ENCODE results near the gene IRF9. TPM values are rescaled to one million over a fixed set of nuclear protein-coding genes. Genes with fewer than 3 reads are reported as not detected.

IRF9 gene
- total and polyA plus RNA-seq, 2 of the 13 experiments (the other 11 are each of a cell fraction or from before 2014, with no cell fraction given), result 14.9 to 49.7 TPM

DNA sequence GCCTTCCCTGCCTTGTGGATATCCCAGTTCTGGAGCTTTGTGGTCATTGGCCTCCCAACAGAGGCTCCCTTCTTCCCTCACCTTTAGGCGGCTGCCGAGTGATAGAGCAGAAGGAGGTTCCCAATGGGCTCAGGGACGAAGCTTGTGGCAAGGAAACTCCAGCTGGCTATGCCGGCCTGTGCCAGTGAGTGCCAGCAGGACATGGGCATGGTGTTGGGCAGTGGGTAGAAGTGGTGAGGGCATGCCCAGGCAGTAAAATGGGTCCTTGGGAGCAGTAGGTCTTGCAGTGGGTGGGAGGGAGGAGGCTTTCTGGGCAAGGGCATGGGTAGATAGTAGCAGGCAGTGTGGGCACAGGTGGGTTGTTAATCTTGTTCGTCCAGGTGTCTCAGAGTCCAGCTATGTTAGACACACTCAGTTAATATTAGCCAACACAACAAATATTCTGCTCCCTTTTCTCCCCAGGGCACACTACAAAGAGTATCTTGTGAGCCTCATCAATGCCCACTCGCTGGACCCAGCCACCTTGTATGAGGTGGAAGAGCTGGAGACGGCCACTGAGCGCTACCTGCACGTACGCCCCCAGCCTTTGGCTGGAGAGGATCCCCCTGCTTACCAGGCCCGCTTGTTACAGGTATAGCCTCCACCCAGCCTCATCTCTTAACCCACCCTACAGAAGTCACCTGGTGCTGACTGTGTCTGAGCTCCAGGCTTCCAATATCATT is 1.1 kb upstream of the IRF9 start (continued):
- TF ChIP-seq ZNF432 (CRISPR knock-in tag; IDR thresholded peaks at IDR 0.05; ENCODE audit: borderline replicate concordance) (no peak), JUNB (CRISPR knock-in tag; IDR thresholded peaks at IDR 0.05; ENCODE audit: borderline replicate concordance) (no peak), NRL (CRISPR knock-in tag; IDR thresholded peaks at IDR 0.05; ENCODE audit: borderline replicate concordance) (0 out of 2 replicates have a peak, but pooled peaks have one; percentile 45), PHB2 (IDR thresholded peaks at IDR 0.05; ENCODE audit: partially characterized antibody) (no peak), ZNF577 (CRISPR knock-in tag; IDR thresholded peaks at IDR 0.05; ENCODE audit: borderline replicate concordance, low read depth) (no peak), XBP1 (CRISPR knock-in tag; IDR thresholded peaks at IDR 0.05) (no peak), TBX2 (CRISPR knock-in tag; IDR thresholded peaks at IDR 0.05; ENCODE audit: borderline replicate concordance) (no peak), ATAD3A (CRISPR knock-in tag; IDR thresholded peaks at IDR 0.05) (no peak), SPEN (CRISPR knock-in tag; IDR thresholded peaks at IDR 0.05; ENCODE audit: low read depth) (no peak), ZNF619 (CRISPR knock-in tag; IDR thresholded peaks at IDR 0.05) (no peak), ZNF496 (CRISPR knock-in tag; IDR thresholded peaks at IDR 0.05; ENCODE audit: insufficient replicate concordance) (no peak), ZNF550 (CRISPR knock-in tag; IDR thresholded peaks at IDR 0.05; ENCODE audit: borderline replicate concordance) (peak; percentile 91; the same call in 1 of the 2 replicates), NFKBIZ (CRISPR knock-in tag; IDR thresholded peaks at IDR 0.05) (no peak), ZMYM2 (CRISPR knock-in tag; IDR thresholded peaks at IDR 0.05) (no peak), REPIN1 (CRISPR knock-in tag; IDR thresholded peaks at IDR 0.05; ENCODE audit: borderline replicate concordance, low read depth) (no peak), RBM22 (optimal IDR thresholded peaks at IDR 0.05; ENCODE audit: low read length) (peak; percentile 54), ZNF788 (CRISPR knock-in tag; IDR thresholded peaks at IDR 0.05; ENCODE audit: borderline replicate concordance) (no peak), ZFP41 (CRISPR knock-in tag; IDR thresholded peaks at IDR 0.05; ENCODE audit: borderline replicate concordance) (no peak), ZNF333 (CRISPR knock-in tag; IDR thresholded peaks at IDR 0.05; ENCODE audit: borderline replicate concordance) (peak; percentile 59; the same call in 1 of the 2 replicates), ZNF724P (CRISPR knock-in tag; IDR thresholded peaks at IDR 0.05; ENCODE audit: borderline replicate concordance) (no peak)
- TF ChIP-seq, protein P1, sequence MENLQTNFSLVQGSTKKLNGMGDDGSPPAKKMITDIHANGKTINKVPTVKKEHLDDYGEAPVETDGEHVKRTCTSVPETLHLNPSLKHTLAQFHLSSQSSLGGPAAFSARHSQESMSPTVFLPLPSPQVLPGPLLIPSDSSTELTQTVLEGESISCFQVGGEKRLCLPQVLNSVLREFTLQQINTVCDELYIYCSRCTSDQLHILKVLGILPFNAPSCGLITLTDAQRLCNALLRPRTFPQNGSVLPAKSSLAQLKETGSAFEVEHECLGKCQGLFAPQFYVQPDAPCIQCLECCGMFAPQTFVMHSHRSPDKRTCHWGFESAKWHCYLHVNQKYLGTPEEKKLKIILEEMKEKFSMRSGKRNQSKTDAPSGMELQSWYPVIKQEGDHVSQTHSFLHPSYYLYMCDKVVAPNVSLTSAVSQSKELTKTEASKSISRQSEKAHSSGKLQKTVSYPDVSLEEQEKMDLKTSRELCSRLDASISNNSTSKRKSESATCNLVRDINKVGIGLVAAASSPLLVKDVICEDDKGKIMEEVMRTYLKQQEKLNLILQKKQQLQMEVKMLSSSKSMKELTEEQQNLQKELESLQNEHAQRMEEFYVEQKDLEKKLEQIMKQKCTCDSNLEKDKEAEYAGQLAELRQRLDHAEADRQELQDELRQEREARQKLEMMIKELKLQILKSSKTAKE (CRISPR knock-in tag; IDR thresholded peaks at IDR 0.05; ENCODE audit: borderline replicate concordance), result no peak
- TF ChIP-seq, protein P2, sequence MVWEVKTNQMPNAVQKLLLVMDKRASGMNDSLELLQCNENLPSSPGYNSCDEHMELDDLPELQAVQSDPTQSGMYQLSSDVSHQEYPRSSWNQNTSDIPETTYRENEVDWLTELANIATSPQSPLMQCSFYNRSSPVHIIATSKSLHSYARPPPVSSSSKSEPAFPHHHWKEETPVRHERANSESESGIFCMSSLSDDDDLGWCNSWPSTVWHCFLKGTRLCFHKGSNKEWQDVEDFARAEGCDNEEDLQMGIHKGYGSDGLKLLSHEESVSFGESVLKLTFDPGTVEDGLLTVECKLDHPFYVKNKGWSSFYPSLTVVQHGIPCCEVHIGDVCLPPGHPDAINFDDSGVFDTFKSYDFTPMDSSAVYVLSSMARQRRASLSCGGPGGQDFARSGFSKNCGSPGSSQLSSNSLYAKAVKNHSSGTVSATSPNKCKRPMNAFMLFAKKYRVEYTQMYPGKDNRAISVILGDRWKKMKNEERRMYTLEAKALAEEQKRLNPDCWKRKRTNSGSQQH (CRISPR knock-in tag; IDR thresholded peaks at IDR 0.05; ENCODE audit: low read depth), result no peak

Data from HepG2 (cell line).